ELF-1 (cell line): ENCODE data around the gene LRGUK.

Experiments
- DNase-seq: peaks from one replicate; pipeline ENCODE4 v3.0.0-alpha.2; 2016; ENCODE audit warnings: low read depth, low spot score

Gene LRGUK

GRCh38 chr7:134126596-134126965 lies 559 bp upstream of the LRGUK start:
- no peak for DNase-seq

GRCh38 chr7:134128829-134129228 lies 1.7 kb downstream of the LRGUK start:
- DNase-seq, result no peak

GRCh38 chr7:134129856-134130523 lies 2.9 kb downstream of the LRGUK start:
- DNase-seq, result peak; percentile 30

- DNase-seq, result no peak
Observed at GRCh38 chr7:134134004-134134403, 6.9 kb downstream of the LRGUK start.

- DNase-seq, result peak; percentile 79
Observed at GRCh38 chr7:134140889-134141867, 14.0 kb downstream of the LRGUK start.

GRCh38 chr7:134141868-134142264 lies 14.7 kb downstream of the LRGUK start:
- no peak for DNase-seq

GRCh38 chr7:134153493-134154136 lies 26.5 kb downstream of the LRGUK start:
- DNase-seq, result no peak

GRCh38 chr7:134154581-134155130 lies 27.5 kb downstream of the LRGUK start:
- DNase-seq, result no peak

GRCh38 chr7:134155206-134155605 lies 28.1 kb downstream of the LRGUK start:
- DNase-seq, result no peak

GRCh38 chr7:134155871-134156270 lies 28.7 kb downstream of the LRGUK start:
- DNase-seq, result no peak

GRCh38 chr7:134165252-134165651 lies 38.1 kb downstream of the LRGUK start:
- no peak for DNase-seq

- no peak for DNase-seq
Observed at GRCh38 chr7:134167250-134167649, 40.1 kb downstream of the LRGUK start.

GRCh38 chr7:134167841-134168240 lies 40.7 kb downstream of the LRGUK start:
- DNase-seq, result no peak

GRCh38 chr7:134174795-134175261 lies 47.7 kb downstream of the LRGUK start:
- DNase-seq, result no peak

- DNase-seq, result no peak
Observed at GRCh38 chr7:134175334-134176036, 48.3 kb downstream of the LRGUK start.

- DNase-seq, result peak; percentile 55
Observed at GRCh38 chr7:134176037-134176350, 48.9 kb downstream of the LRGUK start.

- no peak for DNase-seq
Observed at GRCh38 chr7:134179036-134180011, 52.2 kb downstream of the LRGUK start.

GRCh38 chr7:134180376-134180775 lies 53.2 kb downstream of the LRGUK start:
- no peak for DNase-seq

GRCh38 chr7:134182078-134182477 lies 54.9 kb downstream of the LRGUK start:
- no peak for DNase-seq

GRCh38 chr7:134184767-134185166 lies 57.6 kb downstream of the LRGUK start:
- no peak for DNase-seq
